Colonic mucosa (tissue), 4 donors: ENCODE data around the gene AGAP1. TPM values are rescaled to one million over a fixed set of nuclear protein-coding genes. Genes with fewer than 3 reads are reported as not detected.

Source experiments
- DNase-seq: peaks from one replicate; pipeline ENCODE4 v3.0.0-alpha.2; 2020
- H3K27ac ChIP-seq: fragments of 200-600 bp; one replicate; pipeline ENCODE4 v1.8.0; 2021
- H3K27me3 ChIP-seq: fragments of 200-600 bp; one replicate; pipeline ENCODE4 v1.8.0; 2021
- H3K36me3 ChIP-seq: fragments of 200-600 bp; one replicate; pipeline ENCODE4 v1.8.0; 2021
- H3K4me1 ChIP-seq: fragments of 200-600 bp; one replicate; pipeline ENCODE4 v1.8.0; 2021; ENCODE audit warnings: mild to moderate bottlenecking
- H3K4me3 ChIP-seq: fragments of 200-600 bp; one replicate; pipeline ENCODE4 v1.8.0; 2021
- H3K9ac ChIP-seq, 2 donors: one replicate each; pipeline ENCODE4 v1.7.0; 2013; ENCODE audit warnings: control low read depth in 2 of 2, low read depth in 2 of 2, low read length in 2 of 2
- H3K9me3 ChIP-seq: fragments of 200-600 bp; one replicate; pipeline ENCODE4 v1.8.0; 2021
- intact Hi-C: fragments of 100-400 bp; cut with DNase I; formaldehyde crosslinking; loops from one replicate; pipeline ENCODE4 v1.14.1; 2022
- total RNA-seq, 2 donors: library from RNA; stranded (reverse); fragmentation: NEBNext Ultra II Directional in 1 of 2; extraction: Animal tissue kit (Norgen Biotek cat#: 25700) in 1 of 2; gene quantifications; one replicate each; pipeline ENCODE4 v1.2.1, GENCODE V29; 2021
- TF ChIP-seq, protein P1 (sequence below): fragments of 200-600 bp; IDR thresholded peaks from one replicate; pipeline ENCODE4 v1.8.0; 2022; ENCODE audit warnings: antibody characterized with exemption, mild to moderate bottlenecking
- donor health status: healthy.
- donor health status: DM: no; HTN: no; CAD: no.
- donor health status: DM: no; HTN: no; CAD: no.

Gene AGAP1
- total RNA-seq, 2 donors from 2014 or later, result 62.1 to 62.9 TPM

DNA sequence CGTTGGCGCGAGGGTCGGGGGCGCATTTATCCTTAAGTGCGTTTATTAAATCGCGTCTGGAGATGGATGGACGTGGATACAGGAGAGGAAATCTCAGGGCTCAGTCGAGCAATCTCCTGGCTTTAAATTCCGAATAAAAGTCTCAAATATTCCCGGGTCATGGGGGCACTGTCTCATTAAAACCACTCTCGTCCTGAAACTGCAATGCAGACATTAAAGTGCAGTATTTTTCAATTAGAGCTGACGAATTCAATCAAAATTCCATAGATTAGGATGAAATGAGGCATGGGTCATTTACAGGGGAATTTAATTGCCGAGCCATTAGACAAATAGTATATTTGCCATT lies 685.0 kb downstream of the AGAP1 start:
- Histone ChIP-seq H3K9ac (no peak overlapping the region), H3K9me3 (no peaks in the 10 kb centered on the region), H3K4me3 (no peak overlapping the region), H3K4me1 (peaks cover 3% of the 10 kb centered on the region), H3K36me3 (no peaks in the 10 kb centered on the region), H3K27me3 (peaks cover 56% of the 10 kb centered on the region), H3K27ac (no peak overlapping the region)
- DNase-seq, result no peak
- intact Hi-C loops, result loop anchor here (5.0 kb wide), 1 partner anchor 412 kb away; no protein-coding TSS in a partner anchor
- TF ChIP-seq, protein P1, sequence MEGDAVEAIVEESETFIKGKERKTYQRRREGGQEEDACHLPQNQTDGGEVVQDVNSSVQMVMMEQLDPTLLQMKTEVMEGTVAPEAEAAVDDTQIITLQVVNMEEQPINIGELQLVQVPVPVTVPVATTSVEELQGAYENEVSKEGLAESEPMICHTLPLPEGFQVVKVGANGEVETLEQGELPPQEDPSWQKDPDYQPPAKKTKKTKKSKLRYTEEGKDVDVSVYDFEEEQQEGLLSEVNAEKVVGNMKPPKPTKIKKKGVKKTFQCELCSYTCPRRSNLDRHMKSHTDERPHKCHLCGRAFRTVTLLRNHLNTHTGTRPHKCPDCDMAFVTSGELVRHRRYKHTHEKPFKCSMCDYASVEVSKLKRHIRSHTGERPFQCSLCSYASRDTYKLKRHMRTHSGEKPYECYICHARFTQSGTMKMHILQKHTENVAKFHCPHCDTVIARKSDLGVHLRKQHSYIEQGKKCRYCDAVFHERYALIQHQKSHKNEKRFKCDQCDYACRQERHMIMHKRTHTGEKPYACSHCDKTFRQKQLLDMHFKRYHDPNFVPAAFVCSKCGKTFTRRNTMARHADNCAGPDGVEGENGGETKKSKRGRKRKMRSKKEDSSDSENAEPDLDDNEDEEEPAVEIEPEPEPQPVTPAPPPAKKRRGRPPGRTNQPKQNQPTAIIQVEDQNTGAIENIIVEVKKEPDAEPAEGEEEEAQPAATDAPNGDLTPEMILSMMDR, result no peak

DNA sequence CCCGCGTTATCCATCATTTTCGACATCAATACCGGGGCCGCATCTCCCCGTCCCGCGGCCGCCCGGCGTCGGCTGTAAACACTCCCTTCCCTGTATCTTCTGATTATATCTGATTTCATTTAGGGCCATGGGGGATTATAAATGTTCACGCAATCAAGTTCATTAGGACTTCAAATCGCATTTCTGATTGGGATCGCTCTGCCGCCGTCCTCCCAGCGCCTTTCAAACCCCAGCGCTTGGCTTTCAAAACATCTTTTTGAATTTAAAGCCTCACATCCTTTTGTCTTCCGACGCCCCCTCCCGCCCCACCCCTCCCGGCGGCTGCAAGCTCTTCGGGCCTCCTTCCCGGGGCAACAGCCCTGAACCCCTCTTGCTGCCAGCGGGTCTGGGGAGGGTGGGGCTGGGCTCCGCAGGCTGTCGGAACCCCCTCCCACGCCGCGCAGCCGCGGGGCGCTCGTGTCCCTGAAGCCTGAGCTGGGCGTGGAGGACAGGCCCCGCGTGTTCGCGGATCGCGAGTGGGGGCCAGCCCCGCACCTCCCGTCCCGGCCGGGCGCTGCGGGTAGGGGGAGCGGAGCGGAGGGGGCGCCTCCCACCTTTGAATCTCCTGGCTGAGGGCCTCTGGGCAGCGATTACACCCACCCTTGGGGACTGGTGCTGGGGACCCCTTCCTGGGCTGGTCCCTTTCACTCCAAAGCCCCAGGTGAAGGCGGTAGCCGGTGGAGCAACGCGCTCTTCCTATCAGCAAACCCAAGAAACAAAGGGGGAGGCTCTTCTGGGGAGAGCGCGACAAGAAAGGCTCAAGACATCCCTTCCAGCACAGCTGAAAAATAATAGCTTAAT lies 685.6 kb downstream of the AGAP1 start:
- Histone ChIP-seq H3K4me3 (no peak overlapping the region), H3K4me1 (peaks cover 3% of the 10 kb centered on the region), H3K36me3 (no peaks in the 10 kb centered on the region), H3K9me3 (no peaks in the 10 kb centered on the region), H3K9ac (no peak overlapping the region), H3K27me3 (peaks cover 50% of the 10 kb centered on the region), H3K27ac (no peak overlapping the region)
- TF ChIP-seq, protein P1, result no peak
- intact Hi-C loops, result loop anchor here (5.0 kb wide), 2 partner anchors 402 to 412 kb away; no protein-coding TSS in a partner anchor
- DNase-seq, result no peak

DNA sequence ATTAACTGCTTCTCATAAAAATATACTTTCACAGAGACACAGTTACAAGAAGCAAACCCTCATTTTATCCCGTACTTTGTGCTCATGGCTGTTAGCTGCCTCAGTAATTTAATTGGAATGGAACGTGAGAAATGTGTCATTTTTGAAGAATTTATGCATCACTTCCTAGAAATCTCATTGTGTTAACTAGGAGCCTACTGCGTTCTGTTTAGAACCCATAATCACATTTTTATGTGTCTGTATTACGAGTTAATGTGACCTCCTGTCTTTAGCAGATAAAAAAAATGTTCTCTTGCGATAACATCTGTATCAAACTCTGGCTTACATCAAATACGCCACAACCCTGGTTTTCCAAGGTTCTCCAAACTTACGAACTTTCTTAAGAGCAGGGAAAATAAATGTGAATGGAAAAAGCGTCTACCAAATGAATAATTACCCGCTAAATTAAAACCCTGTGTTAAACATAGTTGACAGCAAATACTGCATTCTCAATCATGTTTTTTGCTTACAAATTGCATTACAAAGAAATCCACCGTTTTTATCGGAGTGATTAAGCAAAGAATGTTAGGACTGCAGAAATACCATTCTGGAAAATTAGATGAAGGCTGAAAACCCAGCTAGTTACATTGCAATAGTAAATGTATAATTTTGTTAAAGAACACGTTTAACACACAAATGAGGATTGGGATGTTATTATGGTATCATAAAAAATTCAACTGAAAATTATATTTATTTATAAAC lies 686.4 kb downstream of the AGAP1 start:
- Histone ChIP-seq H3K27me3 (peaks cover 48% of the 10 kb centered on the region), H3K9me3 (no peaks in the 10 kb centered on the region), H3K9ac (no peak overlapping the region), H3K27ac (no peak overlapping the region), H3K4me3 (no peak overlapping the region), H3K36me3 (no peaks in the 10 kb centered on the region), H3K4me1 (peaks cover 3% of the 10 kb centered on the region)
- TF ChIP-seq, protein P1, result no peak
- intact Hi-C loops, result loop anchor here (5.0 kb wide), 1 partner anchor 403 kb away; no protein-coding TSS in a partner anchor
- DNase-seq, result no peak

DNA sequence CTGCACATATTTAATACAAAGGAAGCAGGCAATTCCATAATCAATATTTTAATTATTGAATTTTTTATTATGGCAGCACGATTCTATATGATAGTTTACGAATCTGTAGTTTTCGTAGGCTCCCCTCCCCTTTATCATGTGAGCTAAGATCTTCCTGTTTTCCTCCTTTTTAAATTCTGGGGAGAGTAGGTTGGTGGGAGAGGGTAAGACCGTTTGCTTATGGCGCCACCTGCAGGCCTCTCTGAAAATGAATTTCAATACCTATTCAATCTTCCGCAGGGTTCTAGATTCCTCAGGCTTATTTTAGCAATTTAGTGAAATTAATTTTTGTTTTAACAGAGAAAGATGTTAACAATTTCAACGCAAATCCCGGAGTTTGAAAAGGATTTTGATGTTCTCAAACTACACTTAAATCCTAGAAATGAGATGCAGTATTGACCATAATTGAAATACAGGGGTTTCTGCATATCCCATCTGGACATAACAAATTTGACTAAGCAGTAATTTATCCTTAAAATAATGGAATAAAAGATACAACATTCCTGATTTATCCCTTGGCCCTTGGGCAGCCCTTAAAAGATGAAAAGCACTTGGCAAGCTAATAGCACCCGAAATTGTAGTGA lies 687.1 kb downstream of the AGAP1 start:
- peak; percentile 69 for DNase-seq
- no peak overlapping the region for H3K4me3 ChIP-seq

More for the DNA sequence above, 687.1 kb downstream of the AGAP1 start:
- no peaks in the 10 kb centered on the region for H3K9me3 ChIP-seq
- TF ChIP-seq, protein P1, result peak; percentile 69
- peaks cover 43% of the 10 kb centered on the region for H3K27me3 ChIP-seq
- no peak overlapping the region for H3K27ac ChIP-seq
- intact Hi-C loops, result loop anchor here (5.0 kb wide), 1 partner anchor 404 kb away; no protein-coding TSS in a partner anchor
- H3K9ac ChIP-seq, result no peak overlapping the region
- H3K4me1 ChIP-seq, result peaks cover 3% of the 10 kb centered on the region
- no peaks in the 10 kb centered on the region for H3K36me3 ChIP-seq
